H9 (cell line): Measurements from ENCODE around the gene RGPD4. TPM values are rescaled to one million over a fixed set of nuclear protein-coding genes. Genes with fewer than 3 reads are reported as not detected.

Experiments used
- DNase-seq: peaks from one replicate; pipeline ENCODE4 v3.0.0-alpha.2; 2017
- H2AFZ ChIP-seq: one replicate; pipeline ENCODE4 v1.6.1; 2013; ENCODE audit warnings: mild to moderate bottlenecking, low read length, control low read depth, moderate library complexity
- H2AK5ac ChIP-seq: 2 replicates; pipeline ENCODE4 v1.6.1; 2013; ENCODE audit warnings: low read length, control low read depth, mixed read lengths; ENCODE audit not compliant: insufficient read length
- H2BK120ac ChIP-seq: one replicate; pipeline ENCODE4 v1.6.1; 2013; ENCODE audit warnings: low read depth, mild to moderate bottlenecking, low read length, control low read depth, inconsistent platforms; ENCODE audit not compliant: poor library complexity, severe bottlenecking
- H2BK12ac ChIP-seq: 2 replicates; pipeline ENCODE4 v1.6.1; 2013; ENCODE audit warnings: low read length, control low read depth, mixed read lengths, low read depth; ENCODE audit not compliant: insufficient read length
- H2BK15ac ChIP-seq: 2 replicates; pipeline ENCODE4 v1.6.1; 2013; ENCODE audit warnings: low read depth, low read length, control low read depth
- H2BK20ac ChIP-seq: one replicate; pipeline ENCODE4 v1.6.1; 2013; ENCODE audit warnings: low read depth, mild to moderate bottlenecking, low read length, control low read depth, inconsistent platforms; ENCODE audit not compliant: poor library complexity, severe bottlenecking
- H2BK5ac ChIP-seq: 2 replicates; pipeline ENCODE4 v1.6.1; 2013; ENCODE audit warnings: low read length, control low read depth, mixed read lengths; ENCODE audit not compliant: insufficient read length
- H3K14ac ChIP-seq: 2 replicates; pipeline ENCODE4 v1.6.1; 2013; ENCODE audit warnings: low read length, control low read depth; ENCODE audit not compliant: insufficient read depth
- H3K18ac ChIP-seq: 2 replicates; pipeline ENCODE4 v1.6.1; 2013; ENCODE audit warnings: low read depth, mild to moderate bottlenecking, mixed read lengths, low read length, control low read depth; ENCODE audit not compliant: insufficient read length
- H3K23ac ChIP-seq: 2 replicates; pipeline ENCODE4 v1.6.1; 2013; ENCODE audit warnings: low read length, control low read depth, mixed read lengths, low read depth; ENCODE audit not compliant: insufficient read length
- H3K23me2 ChIP-seq: 2 replicates; pipeline ENCODE4 v1.6.1; 2013; ENCODE audit warnings: low read depth, mild to moderate bottlenecking, mixed read lengths, low read length, control low read depth; ENCODE audit not compliant: insufficient read length, poor library complexity, severe bottlenecking
- H3K27ac ChIP-seq: 2 replicates; pipeline ENCODE4 v1.5.1; 2013; ENCODE audit warnings: low read length, control low read depth, mixed read lengths, low read depth; ENCODE audit not compliant: insufficient read length
- H3K27me3 ChIP-seq: 2 replicates; pipeline ENCODE4 v1.6.1; 2013; ENCODE audit warnings: low read length, control low read depth, inconsistent platforms; ENCODE audit not compliant: insufficient read depth
- H3K4ac ChIP-seq: 2 replicates; pipeline ENCODE4 v1.6.1; 2013; ENCODE audit warnings: low read depth, mild to moderate bottlenecking, control low read depth, inconsistent platforms, low read length, moderate library complexity
- H3K4me1 ChIP-seq: 2 replicates; pipeline ENCODE4 v1.6.1; 2013; ENCODE audit warnings: low read length, control low read depth, inconsistent platforms; ENCODE audit not compliant: insufficient read depth
- H3K4me2 ChIP-seq: 2 replicates; pipeline ENCODE4 v1.6.1; 2013; ENCODE audit warnings: low read length, control low read depth, mixed read lengths; ENCODE audit not compliant: insufficient read length, insufficient read depth
- H3K56ac ChIP-seq: 2 replicates; pipeline ENCODE4 v1.6.1; 2013; ENCODE audit warnings: low read depth, mild to moderate bottlenecking, mixed read lengths, low read length, control low read depth; ENCODE audit not compliant: insufficient read length
- H3K79me1 ChIP-seq: 2 replicates; pipeline ENCODE4 v1.6.1; 2013; ENCODE audit warnings: low read depth, mild to moderate bottlenecking, moderate library complexity, low read length, control low read depth, inconsistent platforms; ENCODE audit not compliant: insufficient read depth, poor library complexity, severe bottlenecking
- H3K79me2 ChIP-seq: 2 replicates; pipeline ENCODE4 v1.6.1; 2013; ENCODE audit warnings: low read length, control low read depth, inconsistent platforms; ENCODE audit not compliant: insufficient read depth
- H3K9ac ChIP-seq: 2 replicates; pipeline ENCODE4 v1.6.1; 2013; ENCODE audit warnings: low read length, control low read depth, mixed read lengths; ENCODE audit not compliant: insufficient read length; ENCODE audit errors: extremely low read depth
- H3K9me3 ChIP-seq: one replicate; pipeline ENCODE4 v1.6.1; 2013; ENCODE audit warnings: low read depth, low read length, inconsistent platforms; ENCODE audit not compliant: control insufficient read depth
- H3T11ph ChIP-seq: one replicate; pipeline ENCODE4 v1.6.1; 2013; ENCODE audit warnings: mild to moderate bottlenecking, low read length, control low read depth, inconsistent platforms
- H4K20me1 ChIP-seq: one replicate; pipeline ENCODE4 v1.6.1; 2013; ENCODE audit not compliant: control insufficient read depth, insufficient read length, insufficient read depth
- H4K5ac ChIP-seq: 2 replicates; pipeline ENCODE4 v1.6.1; 2013; ENCODE audit warnings: low read depth, mild to moderate bottlenecking, mixed read lengths, low read length, control low read depth; ENCODE audit not compliant: insufficient read length
- H4K8ac ChIP-seq: replicated peaks from 2 replicates; pipeline ENCODE4 v1.6.1; 2013; ENCODE audit warnings: low read length, control low read depth, mixed read lengths, low read depth; ENCODE audit not compliant: insufficient read length
- H4K91ac ChIP-seq: 2 replicates; pipeline ENCODE4 v1.6.1; 2013; ENCODE audit warnings: low read depth, mild to moderate bottlenecking, moderate library complexity, mixed read lengths, low read length, control low read depth; ENCODE audit not compliant: insufficient read length
- H3K27ac Mint-ChIP-seq, 3 experiments: 2 replicates in 2 of 3; 3 replicates in 1 of 3; pipeline ENCODE4 v1.8.0; 2020 to 2021; ENCODE audit warnings: mixed read lengths in 3 of 3, mild to moderate bottlenecking in 1 of 3, moderate library complexity in 1 of 3
- H3K27me3 Mint-ChIP-seq: 2 replicates; pipeline ENCODE4 v1.8.0; 2021; ENCODE audit warnings: low read depth, mild to moderate bottlenecking, moderate library complexity, mixed read lengths
- H3K36me3 Mint-ChIP-seq, 3 experiments: 2 replicates in 2 of 3; 3 replicates in 1 of 3; pipeline ENCODE4 v1.8.0; 2020 to 2021; ENCODE audit warnings: low read depth in 3 of 3, mixed read lengths in 3 of 3; ENCODE audit not compliant: insufficient read depth in 1 of 3
- H3K4me1 Mint-ChIP-seq, 2 experiments: 2 replicates each; pipeline ENCODE4 v1.8.0; 2020; ENCODE audit warnings: mixed read lengths in 2 of 2
- H3K4me3 Mint-ChIP-seq, 2 experiments: 2 replicates in 1 of 2; 3 replicates in 1 of 2; pipeline ENCODE4 v1.8.0; 2020 to 2021; ENCODE audit warnings: mild to moderate bottlenecking in 2 of 2, mixed read lengths in 2 of 2, moderate library complexity in 1 of 2
- H3K9me3 Mint-ChIP-seq, 2 experiments: 2 replicates in 1 of 2; 3 replicates in 1 of 2; pipeline ENCODE4 v1.8.0; 2020; ENCODE audit warnings: mild to moderate bottlenecking in 2 of 2, mixed read lengths in 2 of 2, moderate library complexity in 1 of 2
- WGBS: extraction: QIAGEN DNeasy Blood & Tissue Kit; methylation state at CpG from one replicate; pipeline ENCODE4 v1.1.7; 2013; ENCODE audit warnings: missing lambda C conversion rate, low lambda C conversion rate, mixed read lengths; ENCODE audit not compliant: insufficient read length; ENCODE audit errors: extremely low coverage; 5-methylcytosine and 5-hydroxymethylcytosine counted together
- total RNA-seq: library from RNA; stranded (reverse); gene quantifications from 2 replicates; pipeline ENCODE4 v1.2.1, GENCODE V29; 2021
- TF ChIP-seq, protein P1 (sequence below): fragments of 200-600 bp; sonication (generic); conservative IDR thresholded peaks from 3 replicates; pipeline ENCODE4 v1.8.0; 2021; ENCODE audit warnings: antibody characterized with exemption, mild to moderate bottlenecking

The RGPD4 gene
- total RNA-seq, 1 experiment from 2014 or later: 0.07 TPM

DNA sequence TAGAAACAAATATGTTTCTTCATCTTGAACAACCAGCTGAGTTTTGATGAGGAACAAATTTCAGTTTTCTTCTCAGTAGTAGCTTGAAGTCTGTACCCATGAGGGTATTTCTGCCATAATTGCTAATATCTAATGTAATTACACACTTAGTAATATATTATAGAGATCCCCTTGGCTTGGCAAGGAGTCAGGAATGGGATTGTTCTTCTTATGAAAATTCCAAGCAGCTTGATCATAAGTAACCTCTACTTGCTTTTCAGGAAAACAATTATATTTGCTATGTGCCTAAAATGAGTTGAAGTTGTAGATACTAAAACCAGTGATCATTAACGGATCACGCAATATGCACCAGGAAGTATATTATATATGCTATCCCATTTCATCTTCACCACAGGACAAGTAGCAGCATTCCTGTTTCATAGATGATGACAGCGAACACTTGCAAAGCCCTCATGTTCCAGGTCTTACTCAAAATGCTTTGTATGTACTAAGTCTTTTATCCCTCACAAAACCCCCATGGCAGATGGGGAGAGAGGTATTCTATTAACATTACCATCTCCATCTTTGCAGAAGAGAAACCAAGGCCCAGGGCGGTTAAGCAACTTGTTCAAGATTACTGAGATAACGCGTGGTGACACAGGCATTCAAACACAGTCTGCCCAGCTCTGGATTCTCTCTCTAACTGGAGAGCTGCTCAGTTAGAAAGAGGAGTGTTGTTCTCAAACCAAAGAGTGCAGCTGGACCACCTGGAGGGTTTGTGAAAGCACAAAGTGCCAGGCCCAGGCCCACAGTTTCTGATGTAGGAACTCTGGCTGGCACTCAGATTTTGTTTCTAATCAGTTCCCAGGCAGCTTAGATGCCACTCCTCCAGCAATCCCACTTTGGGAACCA lies 21.8 kb upstream of the RGPD4 start:
- no peak overlapping the region for H2AK5ac ChIP-seq
- H3K4me2 ChIP-seq: no peak overlapping the region
- no peak overlapping the region for H3K9ac ChIP-seq
- no peak for DNase-seq
- H3K23me2 ChIP-seq: no peaks in the 10 kb centered on the region
- Mint-ChIP-seq H3K27ac (no peak overlapping the region), H3K4me3 (no peak overlapping the region), H3K36me3 (peaks cover 0 to 1% (median 0%) of the 10 kb centered on the region in 3 experiments; a peak in 1 of 7 replicates), H3K27me3 (no peaks in the 10 kb centered on the region; the same call in 1 of the 2 replicates), H3K9me3 (peaks cover 0 to 2% of the 10 kb centered on the region in 2 experiments; a peak in 3 of 5 replicates), H3K4me1 (peaks cover 3 to 8% of the 10 kb centered on the region in 2 experiments; a peak in 3 of 4 replicates)
- H2BK15ac ChIP-seq: no peak overlapping the region
- H3K4ac ChIP-seq: no peak overlapping the region
- no peak overlapping the region for H4K5ac ChIP-seq
- no peak overlapping the region for H2BK20ac ChIP-seq
- H4K91ac ChIP-seq: no peak overlapping the region
- H3K9me3 ChIP-seq: no peaks in the 10 kb centered on the region
- no peaks in the 10 kb centered on the region for H3K79me1 ChIP-seq
- no peak overlapping the region for H3K18ac ChIP-seq
- no peak overlapping the region for H3K14ac ChIP-seq
- H3K79me2 ChIP-seq: no peaks in the 10 kb centered on the region
- no CpG with 5 or more reads among the region's 6 CpGs for WGBS
- no peak overlapping the region for H3K27ac ChIP-seq
- H2AFZ ChIP-seq: no peak overlapping the region
- H2BK5ac ChIP-seq: no peak overlapping the region
- H3K56ac ChIP-seq: no peak overlapping the region
- H4K8ac ChIP-seq: no peak overlapping the region
- TF ChIP-seq, protein P1, sequence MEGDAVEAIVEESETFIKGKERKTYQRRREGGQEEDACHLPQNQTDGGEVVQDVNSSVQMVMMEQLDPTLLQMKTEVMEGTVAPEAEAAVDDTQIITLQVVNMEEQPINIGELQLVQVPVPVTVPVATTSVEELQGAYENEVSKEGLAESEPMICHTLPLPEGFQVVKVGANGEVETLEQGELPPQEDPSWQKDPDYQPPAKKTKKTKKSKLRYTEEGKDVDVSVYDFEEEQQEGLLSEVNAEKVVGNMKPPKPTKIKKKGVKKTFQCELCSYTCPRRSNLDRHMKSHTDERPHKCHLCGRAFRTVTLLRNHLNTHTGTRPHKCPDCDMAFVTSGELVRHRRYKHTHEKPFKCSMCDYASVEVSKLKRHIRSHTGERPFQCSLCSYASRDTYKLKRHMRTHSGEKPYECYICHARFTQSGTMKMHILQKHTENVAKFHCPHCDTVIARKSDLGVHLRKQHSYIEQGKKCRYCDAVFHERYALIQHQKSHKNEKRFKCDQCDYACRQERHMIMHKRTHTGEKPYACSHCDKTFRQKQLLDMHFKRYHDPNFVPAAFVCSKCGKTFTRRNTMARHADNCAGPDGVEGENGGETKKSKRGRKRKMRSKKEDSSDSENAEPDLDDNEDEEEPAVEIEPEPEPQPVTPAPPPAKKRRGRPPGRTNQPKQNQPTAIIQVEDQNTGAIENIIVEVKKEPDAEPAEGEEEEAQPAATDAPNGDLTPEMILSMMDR: no peak
- H3K4me1 ChIP-seq: no peaks in the 10 kb centered on the region
- no peak overlapping the region for H3T11ph ChIP-seq
- no peak overlapping the region for H2BK12ac ChIP-seq
- no peak overlapping the region for H3K23ac ChIP-seq
- H4K20me1 ChIP-seq: no peaks in the 10 kb centered on the region
- H3K27me3 ChIP-seq: no peaks in the 10 kb centered on the region
- H2BK120ac ChIP-seq: no peak overlapping the region
